Hypothalamus (tissue), 51 donors: ENCODE measurements around the gene NPEPL1.
A peak's percentile ranks its signal among the peaks of the same experiment; 100 is the strongest.
"Not testable (repeated sequence)": the region's sequence is repeated elsewhere in the genome, so short reads cannot be mapped to it uniquely, and the experiment has no call there.

Experiments
- DNase-seq, 51 donors: peaks; one replicate each; lab custom pipeline; 2025; lab: John Stamatoyannopoulos, UW

NPEPL1 gene

GRCh38 chr20:58692579-58693225 lies at the start of gene NPEPL1:
Gene NPEPL1, plus strand, starts transcription at chr20:58692800. Its CDS starts 101 bp downstream, at chr20:58692901.
- peak in 14 of 51 donors; percentile 6 to 69 (median 34) for DNase-seq

- DNase-seq = not testable (repeated sequence)
Observed at GRCh38 chr20:58642896-58643295, 49.7 kb upstream of the NPEPL1 start.

- no peak for DNase-seq
Observed at GRCh38 chr20:58645412-58645968, 47.1 kb upstream of the NPEPL1 start.

GRCh38 chr20:58646257-58646656 lies 46.3 kb upstream of the NPEPL1 start:
- DNase-seq = no peak

- DNase-seq = no peak
Observed at GRCh38 chr20:58646703-58647102, 45.9 kb upstream of the NPEPL1 start.

GRCh38 chr20:58647162-58647795 lies 45.3 kb upstream of the NPEPL1 start:
- DNase-seq = no peak

GRCh38 chr20:58647796-58648501 lies 44.7 kb upstream of the NPEPL1 start:
- DNase-seq = peak in 4 of 51 donors; percentile 8 to 27 (median 14)

- DNase-seq = not testable (repeated sequence)
Observed at GRCh38 chr20:58648502-58648825, 44.1 kb upstream of the NPEPL1 start.

GRCh38 chr20:58649288-58650180 lies 43.1 kb upstream of the NPEPL1 start:
- DNase-seq = peak in 1 of 51 donors; percentile 32

- DNase-seq = peak in 15 of 51 donors; percentile 38 to 76 (median 54)
Observed at GRCh38 chr20:58650181-58650775, 42.3 kb upstream of the NPEPL1 start.

GRCh38 chr20:58650776-58651558 lies 41.6 kb upstream of the NPEPL1 start, which contains the start of gene STX16:
Gene STX16, plus strand, starts transcription at chr20:58651283. Its CDS starts 724 bp downstream, at chr20:58652007.
- peak; percentile 36 to 93 (median 81) for DNase-seq

- peak in 33 of 51 donors; percentile 25 to 91 (median 68) for DNase-seq
Observed at GRCh38 chr20:58651559-58651945, 41.0 kb upstream of the NPEPL1 start.

GRCh38 chr20:58651946-58652605 lies 40.5 kb upstream of the NPEPL1 start:
- DNase-seq = peak in 32 of 51 donors; percentile 11 to 77 (median 42)

GRCh38 chr20:58652606-58653294 lies 39.9 kb upstream of the NPEPL1 start:
- DNase-seq = no peak

GRCh38 chr20:58654337-58654736 lies 38.3 kb upstream of the NPEPL1 start:
- DNase-seq = no peak

- DNase-seq = no peak
Observed at GRCh38 chr20:58655328-58656107, 37.1 kb upstream of the NPEPL1 start.

GRCh38 chr20:58656831-58657230 lies 35.8 kb upstream of the NPEPL1 start:
- DNase-seq = no peak
